ENCODE data around the gene NACAD. TPM values are rescaled to one million over a fixed set of nuclear protein-coding genes. Genes with fewer than 3 reads are reported as not detected.
"Not testable (repeated sequence)": the region's sequence is repeated elsewhere in the genome, so short reads cannot be mapped to it uniquely, and the experiment has no call there.

Gene NACAD
- total RNA-seq, 1 experiment from 2014 or later: 1.0 TPM

GRCh38 chr7:45036317-45036716 is 52.5 kb downstream of the NACAD start:
- BruUV-seq (replicated peaks): no TSS peak
- ChIA-PET CTCF (no interaction called here), POLR2A (interaction anchor here (1.1 kb wide), 1 partner anchor 37 kb away, joined by 5 read pairs; no protein-coding TSS in a partner anchor)
- Mint-ChIP-seq H3K27ac (ENCODE audit: unreplicated experiment) (peak overlapping the region; percentile 63), H3K9me3 (ENCODE audit: unreplicated experiment) (no peaks in the 10 kb centered on the region), H3K27me3 (ENCODE audit: insufficient read depth, unreplicated experiment) (no peaks in the 10 kb centered on the region), H3K4me3 (ENCODE audit: unreplicated experiment) (peak overlapping the region; percentile 47), H3K36me3 (ENCODE audit: insufficient read depth, unreplicated experiment) (peaks cover 5% of the 10 kb centered on the region), H3K4me1 (ENCODE audit: low read depth, unreplicated experiment) (peaks cover 16% of the 10 kb centered on the region)
- Histone ChIP-seq H3K27me3 (replicated peaks; ENCODE audit: control insufficient read depth, insufficient read depth, low read length) (no peaks in the 10 kb centered on the region), H3K4me1 (peaks cover 9% of the 10 kb centered on the region), H3K9me3 (no peaks in the 10 kb centered on the region), H3K36me3 (ENCODE audit: control insufficient read depth, insufficient read depth, low read length) (no peaks in the 10 kb centered on the region), H3K4me3 (ENCODE audit: low read depth, low read length) (no peak overlapping the region)
- no peak for TF ChIP-seq CTCF (IDR thresholded peaks at IDR 0.05; ENCODE audit: insufficient read depth in 1 of 2, low read depth in 1 of 2, low read length in 1 of 2, severe bottlenecking in 1 of 2, unreplicated experiment in 1 of 2)
- DNase-seq: peak in 1 of 2 experiments; percentile 32
- intact Hi-C loops (cut with micrococcal nuclease; ENCODE audit: unreplicated experiment): no loop called here

GRCh38 chr7:45035893-45036292 is 52.9 kb downstream of the NACAD start:
- peak overlapping the region; percentile 63 for H3K27ac Mint-ChIP-seq (ENCODE audit: unreplicated experiment)
- H3K36me3 ChIP-seq (ENCODE audit: control insufficient read depth, insufficient read depth, low read length): no peaks in the 10 kb centered on the region
- no peaks in the 10 kb centered on the region for H3K9me3 Mint-ChIP-seq (ENCODE audit: unreplicated experiment)
- TF ChIP-seq CTCF (IDR thresholded peaks at IDR 0.05; ENCODE audit: insufficient read depth in 1 of 2, low read depth in 1 of 2, low read length in 1 of 2, severe bottlenecking in 1 of 2, unreplicated experiment in 1 of 2): no peak
- peak overlapping the region; percentile 47 for H3K4me3 Mint-ChIP-seq (ENCODE audit: unreplicated experiment)
- BruUV-seq (replicated peaks): no TSS peak
- no peak overlapping the region for H3K4me3 ChIP-seq (ENCODE audit: low read depth, low read length)
- POLR2A ChIA-PET: interaction anchor here (1.1 kb wide), 1 partner anchor 36 kb away, joined by 5 read pairs; no protein-coding TSS in a partner anchor
- H3K9me3 ChIP-seq: no peaks in the 10 kb centered on the region
- no peak for DNase-seq
- no peaks in the 10 kb centered on the region for H3K27me3 ChIP-seq (replicated peaks; ENCODE audit: control insufficient read depth, insufficient read depth, low read length)
- H3K27me3 Mint-ChIP-seq (ENCODE audit: insufficient read depth, unreplicated experiment): no peaks in the 10 kb centered on the region
- CTCF ChIA-PET: no interaction called here
- peaks cover 16% of the 10 kb centered on the region for H3K4me1 Mint-ChIP-seq (ENCODE audit: low read depth, unreplicated experiment)
- intact Hi-C loops (cut with micrococcal nuclease; ENCODE audit: unreplicated experiment): no loop called here
- peaks cover 9% of the 10 kb centered on the region for H3K4me1 ChIP-seq
- peaks cover 5% of the 10 kb centered on the region for H3K36me3 Mint-ChIP-seq (ENCODE audit: insufficient read depth, unreplicated experiment)

GRCh38 chr7:45035371-45035770 is 53.4 kb downstream of the NACAD start:
- Histone ChIP-seq H3K4me1 (peaks cover 9% of the 10 kb centered on the region), H3K4me3 (ENCODE audit: low read depth, low read length) (no peak overlapping the region), H3K36me3 (ENCODE audit: control insufficient read depth, insufficient read depth, low read length) (no peaks in the 10 kb centered on the region), H3K27me3 (replicated peaks; ENCODE audit: control insufficient read depth, insufficient read depth, low read length) (no peaks in the 10 kb centered on the region), H3K9me3 (no peaks in the 10 kb centered on the region)
- peak overlapping the region; percentile 63 for H3K27ac Mint-ChIP-seq (ENCODE audit: unreplicated experiment)
- intact Hi-C loops (cut with micrococcal nuclease; ENCODE audit: unreplicated experiment): no loop called here
- ChIA-PET POLR2A (interaction anchor here (1.1 kb wide), 1 partner anchor 36 kb away, joined by 5 read pairs; no protein-coding TSS in a partner anchor), CTCF (no interaction called here)
- no peak overlapping the region for H3K4me3 Mint-ChIP-seq (ENCODE audit: unreplicated experiment)
- H3K36me3 Mint-ChIP-seq (ENCODE audit: insufficient read depth, unreplicated experiment): peaks cover 5% of the 10 kb centered on the region
- no peaks in the 10 kb centered on the region for H3K9me3 Mint-ChIP-seq (ENCODE audit: unreplicated experiment)
- H3K4me1 Mint-ChIP-seq (ENCODE audit: low read depth, unreplicated experiment): peaks cover 16% of the 10 kb centered on the region
- no peak for DNase-seq
- no peaks in the 10 kb centered on the region for H3K27me3 Mint-ChIP-seq (ENCODE audit: insufficient read depth, unreplicated experiment)
- BruUV-seq (replicated peaks): no TSS peak
- no peak for TF ChIP-seq CTCF (IDR thresholded peaks at IDR 0.05; ENCODE audit: insufficient read depth in 1 of 2, low read depth in 1 of 2, low read length in 1 of 2, severe bottlenecking in 1 of 2, unreplicated experiment in 1 of 2)

- H3K9me3 ChIP-seq; H3K9me3 Mint-ChIP-seq (ENCODE audit: unreplicated experiment); H3K4me1 ChIP-seq; H3K36me3 ChIP-seq (ENCODE audit: control insufficient read depth, insufficient read depth, low read length); H3K27me3 Mint-ChIP-seq (ENCODE audit: insufficient read depth, unreplicated experiment); intact Hi-C loops (cut with micrococcal nuclease; ENCODE audit: unreplicated experiment); H3K4me3 ChIP-seq (ENCODE audit: low read depth, low read length); H3K27me3 ChIP-seq (replicated peaks; ENCODE audit: control insufficient read depth, insufficient read depth, low read length); H3K36me3 Mint-ChIP-seq (ENCODE audit: insufficient read depth, unreplicated experiment); H3K27ac Mint-ChIP-seq (ENCODE audit: unreplicated experiment); POLR2A ChIA-PET; DNase-seq; BruUV-seq (replicated peaks); H3K4me3 Mint-ChIP-seq (ENCODE audit: unreplicated experiment); CTCF ChIA-PET: not testable (repeated sequence)
- peaks cover 16% of the 10 kb centered on the region for H3K4me1 Mint-ChIP-seq (ENCODE audit: low read depth, unreplicated experiment)
Measured at GRCh38 chr7:45034710-45035109, 54.1 kb downstream of the NACAD start.
